ENCODE measurements around the gene CLSTN1.
A peak's percentile ranks its signal among the peaks of the same experiment; 100 is the strongest.

- TF ChIP-seq POLR2A (IDR thresholded peaks at IDR 0.05; ENCODE audit: low read depth, low read length) (peak; percentile 65), POLR2AphosphoS5 (IDR thresholded peaks at IDR 0.05; ENCODE audit: low read depth, low read length) (peak; percentile 58), TAF1 (IDR thresholded peaks at IDR 0.05; ENCODE audit: low read depth, low read length) (no peak), SPI1 (IDR thresholded peaks at IDR 0.05; ENCODE audit: low read depth, low read length) (no peak), POU2F2 (IDR thresholded peaks at IDR 0.05; ENCODE audit: low read depth, low read length) (0 out of 2 replicates have a peak, but pooled peaks have one; percentile 35)
Measured at GRCh38 chr1:9733160-9733789, 90.5 kb downstream of the CLSTN1 start.
